Activated gamma-delta T cell treated with Interleukin-2 at 50 U/mL for 16 hours (primary cell): Measurements from ENCODE around the gene CTXND1.

Experiments used
- DNase-seq: peaks from one replicate; pipeline ENCODE4 v3.0.0-alpha.2; 2020

Gene CTXND1

GRCh38 chr15:80208758-80209734, 43.0 kb downstream of the CTXND1 start:
- no peak for DNase-seq

GRCh38 chr15:80207887-80208286, 44.1 kb downstream of the CTXND1 start:
- DNase-seq: no peak

- no peak for DNase-seq
Measured at GRCh38 chr15:80204231-80204630, 47.8 kb downstream of the CTXND1 start.

- no peak for DNase-seq
Measured at GRCh38 chr15:80203361-80203885, 48.6 kb downstream of the CTXND1 start.

- no peak for DNase-seq
Measured at GRCh38 chr15:80202641-80203360, 49.2 kb downstream of the CTXND1 start.

- DNase-seq: no peak
Measured at GRCh38 chr15:80202016-80202315, 50.0 kb downstream of the CTXND1 start.

- DNase-seq: no peak
Measured at GRCh38 chr15:80201256-80202015, 50.6 kb downstream of the CTXND1 start.

GRCh38 chr15:80199869-80200268, 52.1 kb downstream of the CTXND1 start:
- DNase-seq: no peak

GRCh38 chr15:80199366-80199765, 52.6 kb downstream of the CTXND1 start:
- DNase-seq: no peak

- DNase-seq: no peak
Measured at GRCh38 chr15:80194914-80195313, 57.1 kb downstream of the CTXND1 start.

- DNase-seq: no peak
Measured at GRCh38 chr15:80194186-80194585, 57.8 kb downstream of the CTXND1 start.

GRCh38 chr15:80191897-80192595, 60.0 kb downstream of the CTXND1 start:
- no peak for DNase-seq

- no peak for DNase-seq
Measured at GRCh38 chr15:80191198-80191597, 60.8 kb downstream of the CTXND1 start.

GRCh38 chr15:80188251-80188650, 63.8 kb downstream of the CTXND1 start:
- DNase-seq: no peak

- no peak for DNase-seq
Measured at GRCh38 chr15:80186597-80186996, 65.4 kb downstream of the CTXND1 start.

- DNase-seq: no peak
Measured at GRCh38 chr15:80186066-80186465, 65.9 kb downstream of the CTXND1 start.

GRCh38 chr15:80185152-80185551, 66.9 kb downstream of the CTXND1 start:
- no peak for DNase-seq

- DNase-seq: no peak
Measured at GRCh38 chr15:80184554-80184953, 67.5 kb downstream of the CTXND1 start.

GRCh38 chr15:80183886-80184285, 68.1 kb downstream of the CTXND1 start:
- no peak for DNase-seq

- DNase-seq: no peak
Measured at GRCh38 chr15:80183306-80183705, 68.7 kb downstream of the CTXND1 start.

GRCh38 chr15:80182611-80183261, 69.3 kb downstream of the CTXND1 start:
- DNase-seq: no peak

- DNase-seq: no peak
Measured at GRCh38 chr15:80180986-80181385, 71.0 kb downstream of the CTXND1 start.
